Cardiac fibroblast (primary cell): ENCODE results near the gene LSM4.

Experiments used
- DNase-seq, 2 donors: peaks; one replicate each; pipeline versions ENCODE4 v3.0.0 to v3.0.0-alpha.2; 2010; ENCODE audit warnings: low read depth in 2 of 2
- H3K4me3 ChIP-seq, 2 donors: replicated peaks in 1 of 2; 1 replicate in 1 of 2; 2 replicates in 1 of 2; pipeline ENCODE4 v1.5.1; 2011; ENCODE audit warnings: low read depth in 2 of 2, low read length in 2 of 2, mild to moderate bottlenecking in 2 of 2, moderate library complexity in 1 of 2
- CTCF ChIP-seq: IDR thresholded peaks from one replicate; pipeline ENCODE4 v1.5.1; 2011; ENCODE audit warnings: low read depth, mild to moderate bottlenecking, low read length, inconsistent platforms

The LSM4 gene

GRCh38 chr19:18269070-18269723 is 53.7 kb downstream of the LSM4 start:
- no peak overlapping the region for H3K4me3 ChIP-seq
- no peak for TF ChIP-seq CTCF
- DNase-seq: no peak

GRCh38 chr19:18266771-18267686 is 55.8 kb downstream of the LSM4 start:
- H3K4me3 ChIP-seq: no peak overlapping the region
- no peak for TF ChIP-seq CTCF
- no peak for DNase-seq

GRCh38 chr19:18265582-18265981 is 57.3 kb downstream of the LSM4 start:
- TF ChIP-seq CTCF: no peak
- no peak for DNase-seq
- H3K4me3 ChIP-seq: no peak overlapping the region

GRCh38 chr19:18264971-18265540 is 57.8 kb downstream of the LSM4 start:
- no peak overlapping the region for H3K4me3 ChIP-seq
- no peak for DNase-seq
- no peak for TF ChIP-seq CTCF

GRCh38 chr19:18264137-18264854 is 58.6 kb downstream of the LSM4 start:
- DNase-seq: no peak
- TF ChIP-seq CTCF: no peak
- no peak overlapping the region for H3K4me3 ChIP-seq

DNA sequence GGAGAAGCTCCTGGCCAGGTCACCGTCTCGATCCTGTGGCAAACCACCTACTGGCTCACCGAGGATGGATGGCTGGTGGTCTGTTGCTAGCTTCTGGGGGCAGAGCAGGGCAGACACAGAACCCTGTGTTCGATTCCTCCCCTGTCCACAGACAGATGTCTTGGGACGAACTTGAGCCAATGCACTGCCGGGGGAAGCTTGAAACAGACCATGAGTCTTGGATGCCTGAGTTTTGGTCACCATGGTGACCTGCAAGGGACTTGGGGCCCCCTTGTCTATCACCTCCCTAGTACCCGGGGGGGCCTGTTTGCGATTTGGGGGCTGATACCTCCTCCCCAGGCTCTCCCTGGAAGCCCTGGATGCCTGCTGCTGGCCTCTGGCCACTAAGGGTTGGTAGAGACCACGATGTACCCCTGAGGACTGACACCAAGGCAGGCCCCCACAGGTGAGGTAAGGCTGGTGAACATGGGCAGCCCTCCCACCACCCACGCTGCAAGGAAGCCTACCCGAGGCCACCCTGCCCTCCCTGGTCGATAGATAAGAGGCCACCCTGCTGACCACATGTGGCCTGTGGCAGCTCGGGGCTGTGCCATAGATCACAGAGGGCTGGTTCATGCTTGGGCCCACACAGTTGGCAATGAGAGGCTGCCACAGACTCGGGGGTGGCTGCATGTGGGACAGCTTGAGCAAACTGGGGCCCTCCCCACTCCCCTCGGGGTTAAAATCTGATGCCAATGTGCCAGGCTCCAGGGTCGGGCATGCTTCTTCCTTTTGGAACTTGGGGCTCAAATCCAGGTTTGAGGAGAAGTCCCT is 59.3 kb downstream of the LSM4 start:
- DNase-seq: no peak
- no peak for TF ChIP-seq CTCF
- no peak overlapping the region for H3K4me3 ChIP-seq
